SW 1271 (cell line): Measurements from ENCODE around the gene ZC3H12A.

Source experiments
- DNase-seq, 2 experiments: peaks; one replicate each; lab custom pipeline; 2025; lab: John Stamatoyannopoulos, UW

ZC3H12A gene

GRCh38 chr1:37474046-37474696, at the start of gene ZC3H12A:
TSS of gene ZC3H12A (plus strand) at chr1:37474580. CDS start at chr1:37475497, 917 bp downstream.
- peak in 1 of 2 experiments; percentile 77 for DNase-seq

GRCh38 chr1:37425221-37425620, 49.2 kb upstream of the ZC3H12A start:
- DNase-seq: no peak

GRCh38 chr1:37429029-37429428, 45.4 kb upstream of the ZC3H12A start:
- DNase-seq: no peak

GRCh38 chr1:37430103-37430985, 44.0 kb upstream of the ZC3H12A start:
- DNase-seq: no peak

GRCh38 chr1:37432716-37433115, 41.7 kb upstream of the ZC3H12A start:
- no peak for DNase-seq

GRCh38 chr1:37433171-37433570, 41.2 kb upstream of the ZC3H12A start:
- DNase-seq: no peak

- DNase-seq: peak in 1 of 2 experiments; percentile 29
These were observed 39.8 kb upstream of the ZC3H12A start for GRCh38 chr1:37434292-37435225.

GRCh38 chr1:37437087-37437486, 37.3 kb upstream of the ZC3H12A start:
- DNase-seq: no peak

GRCh38 chr1:37438037-37438868, 36.1 kb upstream of the ZC3H12A start:
- DNase-seq: no peak

- DNase-seq: no peak
These were observed 35.5 kb upstream of the ZC3H12A start for GRCh38 chr1:37438869-37439343.

GRCh38 chr1:37439349-37439995, 34.9 kb upstream of the ZC3H12A start:
- no peak for DNase-seq

- DNase-seq: no peak
These were observed 32.9 kb upstream of the ZC3H12A start for GRCh38 chr1:37441490-37441889.

GRCh38 chr1:37442139-37442538, 32.2 kb upstream of the ZC3H12A start:
- DNase-seq: no peak

- DNase-seq: no peak
These were observed 31.7 kb upstream of the ZC3H12A start for GRCh38 chr1:37442644-37443043.

- no peak for DNase-seq
These were observed 27.5 kb upstream of the ZC3H12A start for GRCh38 chr1:37446874-37447273.

- DNase-seq: no peak
These were observed 26.2 kb upstream of the ZC3H12A start for GRCh38 chr1:37448185-37448584.

- DNase-seq: no peak
These were observed 25.5 kb upstream of the ZC3H12A start for GRCh38 chr1:37448691-37449417.

- DNase-seq: no peak
These were observed 24.4 kb upstream of the ZC3H12A start for GRCh38 chr1:37449936-37450335.

GRCh38 chr1:37452416-37452815, 22.0 kb upstream of the ZC3H12A start:
- no peak for DNase-seq

GRCh38 chr1:37453647-37454046, 20.7 kb upstream of the ZC3H12A start:
- DNase-seq: no peak
